WTC11 (cell line): Measurements from ENCODE around the gene INSL3. TPM values are rescaled to one million over a fixed set of nuclear protein-coding genes. Genes with fewer than 3 reads are reported as not detected.

ENCODE experiments used
- ATAC-seq: fragments of 200-7000 bp; cut with Tn5 transposase; 2 replicates; pipeline ENCODE4 v1.10.0; 2021; ENCODE audit warnings: mild to moderate bottlenecking, moderate library complexity
- CTCF ChIA-PET: fragments of 300-600 bp; sonication (Branson Sonifier 250); formaldehyde crosslinking; loops from one replicate; lab custom pipeline; 2021; ENCODE audit warnings: antibody characterized with exemption; lab: Charles Lee
- POLR2A ChIA-PET: fragments of 350-600 bp; sonication (Branson Sonifier 250); formaldehyde crosslinking; loops from one replicate; lab custom pipeline; 2021; ENCODE audit warnings: antibody characterized with exemption; lab: Charles Lee
- DNase-seq: peaks from one replicate; pipeline ENCODE4 v3.0.0; 2021; ENCODE audit warnings: low spot score
- H3K27ac Mint-ChIP-seq: 2 replicates; pipeline ENCODE4 v1.8.0; 2021; ENCODE audit warnings: mixed read lengths
- H3K27me3 Mint-ChIP-seq: 2 replicates; pipeline ENCODE4 v1.8.0; 2021; ENCODE audit warnings: low read depth, mild to moderate bottlenecking, moderate library complexity, mixed read lengths
- H3K36me3 Mint-ChIP-seq: 2 replicates; pipeline ENCODE4 v1.8.0; 2021; ENCODE audit warnings: mixed read lengths
- H3K4me1 Mint-ChIP-seq: 2 replicates; pipeline ENCODE4 v1.8.0; 2022; ENCODE audit warnings: mixed read lengths
- H3K4me3 Mint-ChIP-seq: 2 replicates; pipeline ENCODE4 v1.8.0; 2021; ENCODE audit warnings: mild to moderate bottlenecking, moderate library complexity, mixed read lengths
- H3K9me3 Mint-ChIP-seq: 2 replicates; pipeline ENCODE4 v1.8.0; 2021; ENCODE audit warnings: mixed read lengths
- AR ChIP-seq: fragments of 250-450 bp; sonication (Bioruptor Pico); IDR thresholded peaks from 2 replicates; pipeline ENCODE4 v1.9.0; 2021; ENCODE audit warnings: mild to moderate bottlenecking
- E2F1 ChIP-seq: sonication (generic); formaldehyde crosslinking; IDR thresholded peaks from 2 replicates; pipeline ENCODE4 v1.8.0; 2022; ENCODE audit warnings: mild to moderate bottlenecking, missing genetic modification reagents
- EMX1 ChIP-seq: fragments of 250-450 bp; sonication (Bioruptor Pico); IDR thresholded peaks from 2 replicates; pipeline ENCODE4 v1.8.0; 2021; ENCODE audit warnings: mild to moderate bottlenecking
- ERG ChIP-seq: fragments of 250-450 bp; sonication (Bioruptor Pico); IDR thresholded peaks from 2 replicates; pipeline ENCODE4 v1.8.0; 2021; ENCODE audit warnings: mild to moderate bottlenecking
- ESRRA ChIP-seq: sonication (generic); formaldehyde crosslinking; IDR thresholded peaks from 2 replicates; pipeline ENCODE4 v1.8.1; 2022; ENCODE audit warnings: mild to moderate bottlenecking, missing genetic modification reagents, borderline replicate concordance
- FOXJ3 ChIP-seq: sonication (generic); formaldehyde crosslinking; IDR thresholded peaks from 2 replicates; pipeline ENCODE4 v1.9.0; 2021; ENCODE audit warnings: missing genetic modification reagents, mild to moderate bottlenecking, borderline replicate concordance
- HMGA2 ChIP-seq: fragments of 250-450 bp; sonication (Bioruptor Pico); IDR thresholded peaks from 2 replicates; pipeline ENCODE4 v1.4.0; 2021; ENCODE audit warnings: mild to moderate bottlenecking, moderate library complexity
- IRF2 ChIP-seq: sonication (generic); formaldehyde crosslinking; IDR thresholded peaks from 2 replicates; pipeline ENCODE4 v1.8.0; 2022; ENCODE audit warnings: low read depth, missing genetic modification reagents, borderline replicate concordance
- MAX ChIP-seq: sonication (generic); formaldehyde crosslinking; IDR thresholded peaks from 2 replicates; pipeline ENCODE4 v1.8.0; 2022; ENCODE audit warnings: mild to moderate bottlenecking, missing genetic modification reagents
- MLX ChIP-seq: sonication (generic); formaldehyde crosslinking; IDR thresholded peaks from 2 replicates; pipeline ENCODE4 v1.8.1; 2023; ENCODE audit warnings: mild to moderate bottlenecking, missing genetic modification reagents, moderate library complexity
- PRDM15 ChIP-seq: sonication (generic); formaldehyde crosslinking; IDR thresholded peaks from 2 replicates; pipeline ENCODE4 v1.8.0; 2022; ENCODE audit warnings: missing genetic modification reagents
- PREB ChIP-seq: sonication (generic); formaldehyde crosslinking; IDR thresholded peaks from 2 replicates; pipeline ENCODE4 v1.8.1; 2022; ENCODE audit warnings: mild to moderate bottlenecking, missing genetic modification reagents, moderate library complexity, borderline replicate concordance
- TCF7 ChIP-seq: sonication (generic); formaldehyde crosslinking; IDR thresholded peaks from 2 replicates; pipeline ENCODE4 v1.8.0; 2022; ENCODE audit warnings: mild to moderate bottlenecking, low read depth, missing genetic modification reagents, moderate library complexity
- USF1 ChIP-seq: sonication (generic); formaldehyde crosslinking; IDR thresholded peaks from 2 replicates; pipeline ENCODE4 v1.8.0; 2022; ENCODE audit warnings: mild to moderate bottlenecking, missing genetic modification reagents
- ZBTB21 ChIP-seq: sonication (generic); formaldehyde crosslinking; IDR thresholded peaks from 2 replicates; pipeline ENCODE4 v1.8.1; 2023; ENCODE audit warnings: mild to moderate bottlenecking, missing genetic modification reagents, borderline replicate concordance
- ZNF121 ChIP-seq: sonication (generic); formaldehyde crosslinking; IDR thresholded peaks from 2 replicates; pipeline ENCODE4 v1.8.0; 2023; ENCODE audit warnings: missing genetic modification reagents
- ZNF138 ChIP-seq: sonication (generic); formaldehyde crosslinking; conservative IDR thresholded peaks from 2 replicates; pipeline ENCODE4 v1.8.1; 2022; ENCODE audit warnings: mild to moderate bottlenecking, moderate library complexity, missing genetic modification reagents
- ZNF263 ChIP-seq: sonication (generic); formaldehyde crosslinking; IDR thresholded peaks from 2 replicates; pipeline ENCODE4 v1.8.1; 2022; ENCODE audit warnings: low read depth, mild to moderate bottlenecking, moderate library complexity, missing genetic modification reagents
- ZNF396 ChIP-seq: fragments of 250-450 bp; sonication (Bioruptor Pico); IDR thresholded peaks from 2 replicates; pipeline ENCODE4 v1.8.0; 2021; ENCODE audit warnings: mild to moderate bottlenecking, moderate library complexity, borderline replicate concordance
- ZNF416 ChIP-seq: fragments of 250-450 bp; sonication (Bioruptor Pico); IDR thresholded peaks from 2 replicates; pipeline ENCODE4 v1.9.0; 2021; ENCODE audit warnings: mild to moderate bottlenecking, inconsistent platforms
- ZNF512 ChIP-seq: sonication (generic); formaldehyde crosslinking; IDR thresholded peaks from 2 replicates; pipeline ENCODE4 v1.8.1; 2022; ENCODE audit warnings: missing genetic modification reagents, borderline replicate concordance
- ZNF671 ChIP-seq: fragments of 250-450 bp; sonication (Bioruptor Pico); IDR thresholded peaks from 2 replicates; pipeline ENCODE4 v1.8.0; 2021; ENCODE audit warnings: mild to moderate bottlenecking
- total RNA-seq: library from RNA; stranded (reverse); gene quantifications from 3 replicates; pipeline ENCODE4 v1.2.3, GENCODE V29; 2021

INSL3 gene
- total RNA-seq, 1 experiment from 2014 or later, result 0.79 TPM

- TF ChIP-seq AR, result peak; percentile 59; the same call in 1 of the 2 replicates
- TF ChIP-seq MAX, result no peak
- TF ChIP-seq HMGA2 (CRISPR knock-in tag), result no peak
- TF ChIP-seq ZNF138 (CRISPR knock-in tag), result no peak
- no peak for TF ChIP-seq PRDM15 (CRISPR knock-in tag)
- no peak for TF ChIP-seq ZNF416
- peak; percentile 30; the same call in 1 of the 2 replicates for TF ChIP-seq EMX1 (CRISPR knock-in tag)
- no peak for TF ChIP-seq E2F1 (CRISPR knock-in tag)
- TF ChIP-seq ZNF512 (CRISPR knock-in tag), result no peak
- TF ChIP-seq, all 79 proteins: peak for 2
Observed at GRCh38 chr19:17866964-17867486, 45.7 kb upstream of the INSL3 start (continued).

- peaks cover 30% of the 10 kb centered on the region for H3K4me1 Mint-ChIP-seq
- H3K27me3 Mint-ChIP-seq, result peaks cover 6% of the 10 kb centered on the region
- ChIA-PET CTCF (interaction anchor here (0.5 to 4.5 kb wide), 4 partner anchors 66 to 438 kb away, joined by 3 to 37 read pairs (median 6); partner anchors contain the start of gene CCDC124), POLR2A (interaction anchor here (0.5 to 2.5 kb wide), 4 partner anchors 9 to 66 kb away, joined by 3 to 15 read pairs (median 4); partner anchors contain the start of gene CCDC124)
- H3K9me3 Mint-ChIP-seq, result no peaks in the 10 kb centered on the region
- DNase-seq (no peak), ATAC-seq (no peak)
- no peak overlapping the region for H3K27ac Mint-ChIP-seq
- H3K4me3 Mint-ChIP-seq, result no peak overlapping the region
- H3K36me3 Mint-ChIP-seq, result peaks cover 28% of the 10 kb centered on the region
- TF ChIP-seq ZNF121 (no peak), ERG (CRISPR knock-in tag) (peak; percentile 12; the same call in 1 of the 2 replicates), USF1 (CRISPR knock-in tag) (no peak), ZBTB21 (no peak), ZNF671 (0 out of 2 replicates have a peak, but pooled peaks have one; percentile 23), ZNF263 (no peak), PREB (no peak), IRF2 (CRISPR knock-in tag) (no peak), TCF7 (CRISPR knock-in tag) (no peak), ZNF396 (no peak), FOXJ3 (CRISPR knock-in tag) (no peak), ESRRA (no peak), MLX (CRISPR knock-in tag) (no peak)
Observed at GRCh38 chr19:17866312-17866963, 45.1 kb upstream of the INSL3 start.
